ENCODE results near the gene TTC16.

- TF ChIP-seq, protein P1, sequence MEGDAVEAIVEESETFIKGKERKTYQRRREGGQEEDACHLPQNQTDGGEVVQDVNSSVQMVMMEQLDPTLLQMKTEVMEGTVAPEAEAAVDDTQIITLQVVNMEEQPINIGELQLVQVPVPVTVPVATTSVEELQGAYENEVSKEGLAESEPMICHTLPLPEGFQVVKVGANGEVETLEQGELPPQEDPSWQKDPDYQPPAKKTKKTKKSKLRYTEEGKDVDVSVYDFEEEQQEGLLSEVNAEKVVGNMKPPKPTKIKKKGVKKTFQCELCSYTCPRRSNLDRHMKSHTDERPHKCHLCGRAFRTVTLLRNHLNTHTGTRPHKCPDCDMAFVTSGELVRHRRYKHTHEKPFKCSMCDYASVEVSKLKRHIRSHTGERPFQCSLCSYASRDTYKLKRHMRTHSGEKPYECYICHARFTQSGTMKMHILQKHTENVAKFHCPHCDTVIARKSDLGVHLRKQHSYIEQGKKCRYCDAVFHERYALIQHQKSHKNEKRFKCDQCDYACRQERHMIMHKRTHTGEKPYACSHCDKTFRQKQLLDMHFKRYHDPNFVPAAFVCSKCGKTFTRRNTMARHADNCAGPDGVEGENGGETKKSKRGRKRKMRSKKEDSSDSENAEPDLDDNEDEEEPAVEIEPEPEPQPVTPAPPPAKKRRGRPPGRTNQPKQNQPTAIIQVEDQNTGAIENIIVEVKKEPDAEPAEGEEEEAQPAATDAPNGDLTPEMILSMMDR (IDR thresholded peaks at IDR 0.05) = no peak
- no peak for TF ChIP-seq EZH2phosphoT487 (IDR thresholded peaks at IDR 0.05)
These were observed 42.6 kb upstream of the TTC16 start for GRCh38 chr9:127673234-127673633.
